Measurements from ENCODE around the gene TIMM21. TPM values are rescaled to one million over a fixed set of nuclear protein-coding genes. Genes with fewer than 3 reads are reported as not detected.

TIMM21 gene
- total and polyA plus RNA-seq, 9 of the 15 experiments (the other 6 are each of a cell fraction or from before 2014, with no cell fraction given), result 54.7 to 229 (median 83.3) TPM

DNA sequence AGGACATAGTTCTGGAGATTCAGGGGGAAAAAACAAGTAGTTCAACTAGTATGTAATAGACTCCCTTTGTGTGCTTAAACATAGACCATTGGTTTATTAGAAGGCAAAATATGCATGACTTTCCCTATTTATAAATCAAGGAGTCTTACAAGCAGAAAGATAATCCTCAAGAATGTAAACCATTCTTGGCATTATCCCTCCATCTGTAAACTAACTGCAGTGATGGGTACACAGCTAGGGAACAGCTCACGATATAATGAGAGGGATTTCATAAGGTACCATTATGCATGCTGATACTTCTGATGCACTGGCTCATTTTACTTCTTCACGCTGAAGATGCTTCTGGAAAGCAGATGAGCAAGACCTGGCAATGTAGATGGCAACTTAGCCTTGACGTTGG lies 1.6 kb upstream of the TIMM21 start:
- peaks cover 3% of the 10 kb centered on the region for H3K9me1 ChIP-seq (ENCODE audit: control insufficient read depth, insufficient read depth, low read length)
- H3K4me1 ChIP-seq (replicated peaks in 1 of 2; ENCODE audit: control insufficient read depth in 2 of 2, insufficient read depth in 2 of 2, low read length in 2 of 2), result peaks cover 5 to 11% of the 10 kb centered on the region in 2 experiments; a peak in 4 of 5 replicates
- peak overlapping the region; percentile 99; the same call in 1 of the 2 replicates for H3K4me2 ChIP-seq (ENCODE audit: insufficient read depth, low read length)
- ChIA-PET POLR2A (no interaction called here), CTCF (ENCODE audit: low intra/inter-chr PET ratio) (no interaction called here)
- ATAC-seq, result no peak
- BruUV-seq (replicated peaks), result no TSS peak
- in situ Hi-C loops (cut with MboI) (no loop called here), intact Hi-C loops (cut with micrococcal nuclease) (loop anchor here (10.0 kb wide), 1 partner anchor 1728 kb away; no protein-coding TSS in a partner anchor)
- DNase-seq (ENCODE audit: extremely low read depth in 1 of 4, low spot score in 3 of 4), result no peak
- H3K9me3 ChIP-seq (replicated peaks; ENCODE audit: control insufficient read depth, insufficient read depth, low read depth, low read length), result no peaks in the 10 kb centered on the region
- peaks cover 35% of the 10 kb centered on the region for H3K79me2 ChIP-seq (ENCODE audit: control insufficient read depth, insufficient read depth, low read length)
- H3K27ac ChIP-seq (ENCODE audit: extremely low read depth, low read depth, low read length), result no peak overlapping the region
- H3K36me3 ChIP-seq (ENCODE audit: control insufficient read depth, insufficient read depth, low read length), result peaks cover 22% of the 10 kb centered on the region; the same call in 2 of the 3 replicates
- FAIRE-seq, result no peak
- no peaks in the 10 kb centered on the region for H3K27me3 ChIP-seq (ENCODE audit: control insufficient read depth in 2 of 2, insufficient read depth in 2 of 2, low read length in 2 of 2)
- TF ChIP-seq ZZZ3 (IDR thresholded peaks at IDR 0.05) (no peak), RFX7 (CRISPR knock-in tag; IDR thresholded peaks at IDR 0.05) (no peak), IFI16 (CRISPR knock-in tag; IDR thresholded peaks at IDR 0.05) (no peak), CCAR2 (IDR thresholded peaks at IDR 0.05; ENCODE audit: low read depth, low read length) (no peak), NFYB (IDR thresholded peaks at IDR 0.05; ENCODE audit: extremely low read depth, insufficient read length) (no peak), KAT8 (IDR thresholded peaks at IDR 0.05; ENCODE audit: low read depth) (no peak), SUPT5H (IDR thresholded peaks at IDR 0.05) (no peak), ZNF408 (CRISPR knock-in tag; IDR thresholded peaks at IDR 0.05; ENCODE audit: low read depth) (no peak), PCBP1 (IDR thresholded peaks at IDR 0.05; ENCODE audit: low read depth, low read length, poor library complexity, severe bottlenecking) (no peak), SAP30 (IDR thresholded peaks at IDR 0.05; ENCODE audit: borderline replicate concordance, insufficient read depth, low read depth, low read length, poor library complexity, severe bottlenecking) (no peak), KLF1 (tag; IDR thresholded peaks at IDR 0.05) (no peak), MTA2 (IDR thresholded peaks at IDR 0.05; ENCODE audit: low read depth) (no peak), TBL1XR1 (IDR thresholded peaks at IDR 0.05; ENCODE audit: low read length in 2 of 2) (no peak), PHF8 (IDR thresholded peaks at IDR 0.05; ENCODE audit: borderline replicate concordance, low read length) (no peak)
- TF ChIP-seq, protein P1, sequence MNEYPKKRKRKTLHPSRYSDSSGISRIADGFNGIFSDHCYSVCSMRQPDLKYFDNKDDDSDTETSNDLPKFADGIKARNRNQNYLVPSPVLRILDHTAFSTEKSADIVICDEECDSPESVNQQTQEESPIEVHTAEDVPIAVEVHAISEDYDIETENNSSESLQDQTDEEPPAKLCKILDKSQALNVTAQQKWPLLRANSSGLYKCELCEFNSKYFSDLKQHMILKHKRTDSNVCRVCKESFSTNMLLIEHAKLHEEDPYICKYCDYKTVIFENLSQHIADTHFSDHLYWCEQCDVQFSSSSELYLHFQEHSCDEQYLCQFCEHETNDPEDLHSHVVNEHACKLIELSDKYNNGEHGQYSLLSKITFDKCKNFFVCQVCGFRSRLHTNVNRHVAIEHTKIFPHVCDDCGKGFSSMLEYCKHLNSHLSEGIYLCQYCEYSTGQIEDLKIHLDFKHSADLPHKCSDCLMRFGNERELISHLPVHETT (CRISPR knock-in tag; conservative IDR thresholded peaks at IDR 0.05 in 1 of 2, IDR thresholded peaks at IDR 0.05 in 1 of 2), result no peak
- TF ChIP-seq, protein P2, sequence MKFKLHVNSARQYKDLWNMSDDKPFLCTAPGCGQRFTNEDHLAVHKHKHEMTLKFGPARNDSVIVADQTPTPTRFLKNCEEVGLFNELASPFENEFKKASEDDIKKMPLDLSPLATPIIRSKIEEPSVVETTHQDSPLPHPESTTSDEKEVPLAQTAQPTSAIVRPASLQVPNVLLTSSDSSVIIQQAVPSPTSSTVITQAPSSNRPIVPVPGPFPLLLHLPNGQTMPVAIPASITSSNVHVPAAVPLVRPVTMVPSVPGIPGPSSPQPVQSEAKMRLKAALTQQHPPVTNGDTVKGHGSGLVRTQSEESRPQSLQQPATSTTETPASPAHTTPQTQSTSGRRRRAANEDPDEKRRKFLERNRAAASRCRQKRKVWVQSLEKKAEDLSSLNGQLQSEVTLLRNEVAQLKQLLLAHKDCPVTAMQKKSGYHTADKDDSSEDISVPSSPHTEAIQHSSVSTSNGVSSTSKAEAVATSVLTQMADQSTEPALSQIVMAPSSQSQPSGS (CRISPR knock-in tag; IDR thresholded peaks at IDR 0.05), result no peak
- TF ChIP-seq, protein P3, sequence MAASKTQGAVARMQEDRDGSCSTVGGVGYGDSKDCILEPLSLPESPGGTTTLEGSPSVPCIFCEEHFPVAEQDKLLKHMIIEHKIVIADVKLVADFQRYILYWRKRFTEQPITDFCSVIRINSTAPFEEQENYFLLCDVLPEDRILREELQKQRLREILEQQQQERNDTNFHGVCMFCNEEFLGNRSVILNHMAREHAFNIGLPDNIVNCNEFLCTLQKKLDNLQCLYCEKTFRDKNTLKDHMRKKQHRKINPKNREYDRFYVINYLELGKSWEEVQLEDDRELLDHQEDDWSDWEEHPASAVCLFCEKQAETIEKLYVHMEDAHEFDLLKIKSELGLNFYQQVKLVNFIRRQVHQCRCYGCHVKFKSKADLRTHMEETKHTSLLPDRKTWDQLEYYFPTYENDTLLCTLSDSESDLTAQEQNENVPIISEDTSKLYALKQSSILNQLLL (CRISPR knock-in tag; IDR thresholded peaks at IDR 0.05; ENCODE audit: borderline replicate concordance), result no peak
- H4K20me1 ChIP-seq (replicated peaks; ENCODE audit: control insufficient read depth, insufficient read depth, low read length), result no peaks in the 10 kb centered on the region
- H3K9ac ChIP-seq (ENCODE audit: insufficient read depth in 1 of 2, low read depth in 2 of 2, low read length in 2 of 2), result no peak overlapping the region
- 72% methylated on average over 3 of the region's 3 CpGs for WGBS (ENCODE audit: insufficient coverage, low coverage, missing lambda C conversion rate)
- 0 out of 2 replicates have a peak overlapping the region, but pooled peaks have one; percentile 45 for H2AFZ ChIP-seq (ENCODE audit: low read depth, low read length)
- H3K4me3 ChIP-seq, result no peak overlapping the region

Data from K562 (cell line).